Skin epidermis (tissue), 12 donors: ENCODE measurements around the gene MT1M.
A peak's percentile ranks its signal among the peaks of the same experiment; 100 is the strongest.
"Not testable (repeated sequence)": the region's sequence is repeated elsewhere in the genome, so short reads cannot be mapped to it uniquely, and the experiment has no call there.

ENCODE experiments used
- H3K27ac ChIP-seq, 21 experiments: fragments of 200-600 bp; sonication (generic) in 11 of 21; one replicate each; pipeline ENCODE4 v1.5.0; 2020; ENCODE audit warnings: mild to moderate bottlenecking in 3 of 21, inconsistent platforms in 2 of 21, moderate library complexity in 2 of 21
- H3K4me3 ChIP-seq, 7 experiments: fragments of 200-600 bp; sonication (generic) in 2 of 7; one replicate each; pipeline ENCODE4 v1.5.0; 2020; ENCODE audit warnings: inconsistent platforms in 2 of 7, mild to moderate bottlenecking in 2 of 7, moderate library complexity in 1 of 7

Gene MT1M

DNA sequence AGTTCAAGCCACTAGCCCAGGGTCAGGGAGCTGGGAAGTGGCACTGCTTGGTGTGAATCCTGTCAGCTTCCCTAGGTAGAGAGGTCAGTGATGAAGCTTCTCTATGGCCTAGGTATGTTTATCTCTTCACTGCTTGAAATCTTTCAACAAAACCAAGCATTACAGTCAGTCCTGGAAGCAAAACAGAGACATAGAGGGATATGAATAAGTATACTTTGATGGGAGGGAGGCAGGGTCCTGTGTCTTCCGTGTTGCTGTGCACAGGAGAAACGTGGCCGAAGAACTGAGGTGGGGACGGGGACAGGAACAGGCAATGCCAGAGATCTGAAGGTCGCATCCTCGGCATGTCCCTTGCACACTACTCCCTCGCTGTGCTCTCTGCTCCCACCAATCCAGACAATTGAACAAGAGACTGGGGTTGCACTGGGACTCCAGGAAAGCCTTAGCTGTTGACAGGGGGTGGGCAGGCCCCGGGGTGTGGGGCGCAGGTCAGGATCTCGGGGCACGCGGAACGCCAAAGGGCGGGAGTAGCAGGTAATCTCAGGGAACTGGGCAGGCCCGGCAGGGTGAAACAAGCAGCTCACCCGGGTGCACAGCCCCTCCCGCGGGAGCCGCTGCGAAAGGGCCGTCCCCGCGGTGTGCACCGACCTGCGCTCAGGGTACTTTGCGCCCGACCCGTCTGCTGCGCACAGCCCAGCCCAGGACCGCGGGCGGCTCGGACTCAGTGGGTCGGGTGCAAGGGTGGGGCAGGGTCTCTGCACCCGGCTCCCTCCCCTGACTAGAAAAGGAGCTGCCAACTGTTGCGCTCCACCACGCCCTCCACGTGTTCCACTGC lies 36.8 kb downstream of the MT1M start, which contains the start of gene MT1H:
MT1H (plus strand) TSS at position 810 of the 835 bp plus-strand sequence. CDS start 71 bp downstream, outside the sequence.
- Histone ChIP-seq H3K27ac (no peak within 1 kb of the TSS), H3K4me3 (peak within 1 kb of the TSS in 1 of 7 experiments; percentile 2)

- Histone ChIP-seq H3K4me3 (peak overlapping the region in 1 of 7 experiments; percentile 2), H3K27ac (no peak overlapping the region)
Observed at GRCh38 chr16:56669840-56670619, 37.6 kb downstream of the MT1M start.

- H3K4me3 ChIP-seq: no peak overlapping the region
- H3K27ac ChIP-seq: no peak overlapping the region
Observed at GRCh38 chr16:56670620-56670934, 38.1 kb downstream of the MT1M start.

DNA sequence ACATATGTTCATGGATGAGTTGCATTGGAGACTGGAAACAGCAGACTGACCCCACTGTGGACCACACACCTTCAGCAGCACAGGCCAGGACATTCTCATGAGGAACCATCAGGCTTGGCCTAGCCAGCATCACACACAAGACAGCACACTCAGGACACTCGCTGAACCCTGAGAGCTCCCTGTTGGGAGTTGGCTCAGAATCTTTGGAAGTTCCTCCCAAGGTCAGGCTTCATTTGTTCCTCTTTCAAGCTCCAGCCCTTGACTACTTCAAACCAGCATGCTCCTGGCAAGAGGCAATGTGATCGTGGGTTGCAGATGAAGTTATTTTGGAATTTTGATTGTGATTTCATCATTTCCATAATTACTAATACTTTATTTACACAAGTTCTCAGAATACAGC lies 39.2 kb downstream of the MT1M start:
- not testable (repeated sequence) for H3K4me3 ChIP-seq, H3K27ac ChIP-seq

- not testable (repeated sequence) for H3K4me3 ChIP-seq, H3K27ac ChIP-seq
Observed at GRCh38 chr16:56672171-56672570, 39.7 kb downstream of the MT1M start.

GRCh38 chr16:56672761-56673536 lies 40.5 kb downstream of the MT1M start:
- Histone ChIP-seq H3K4me3 (no peak overlapping the region), H3K27ac (no peak overlapping the region)

DNA sequence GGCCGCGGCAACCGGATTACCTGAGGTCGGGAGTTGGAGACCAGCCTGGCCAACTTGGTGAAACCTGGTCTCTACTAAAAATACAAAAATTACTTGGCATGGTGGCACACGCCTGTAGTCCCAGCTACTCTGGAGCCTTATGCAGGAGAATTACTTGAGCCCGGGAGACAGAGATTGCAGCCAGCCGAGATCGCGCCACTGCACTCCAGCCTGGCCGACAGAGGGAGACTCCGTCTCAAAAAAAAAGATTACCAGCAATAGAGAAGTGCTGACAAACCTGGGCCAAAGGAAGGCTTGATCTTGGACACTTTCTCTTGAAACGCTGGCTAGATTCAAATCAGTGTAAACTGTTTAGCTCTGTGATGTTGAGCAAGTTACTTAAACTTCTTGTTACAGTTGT lies 41.5 kb downstream of the MT1M start:
- no peak overlapping the region for H3K4me3 ChIP-seq
- no peak overlapping the region for H3K27ac ChIP-seq

DNA sequence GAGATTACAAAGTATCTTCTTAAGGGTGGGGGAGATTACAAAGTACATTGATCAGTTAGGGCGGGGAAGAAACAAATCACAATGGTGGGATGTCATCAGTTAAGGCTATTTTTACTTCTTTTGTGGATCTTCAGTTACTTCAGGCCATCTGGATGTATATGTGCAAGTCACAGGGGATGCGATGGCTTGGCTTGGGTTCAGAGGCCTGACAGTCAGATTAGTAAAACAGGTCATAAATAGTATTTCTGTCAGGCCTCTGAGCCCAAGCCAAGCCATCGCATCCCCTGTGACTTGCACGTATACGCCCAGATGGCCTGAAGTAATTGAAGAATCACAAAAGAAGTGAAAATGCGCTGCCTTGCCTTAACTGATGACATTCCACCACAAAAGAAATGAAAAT lies 42.1 kb downstream of the MT1M start:
- H3K4me3 ChIP-seq, H3K27ac ChIP-seq: not testable (repeated sequence)

DNA sequence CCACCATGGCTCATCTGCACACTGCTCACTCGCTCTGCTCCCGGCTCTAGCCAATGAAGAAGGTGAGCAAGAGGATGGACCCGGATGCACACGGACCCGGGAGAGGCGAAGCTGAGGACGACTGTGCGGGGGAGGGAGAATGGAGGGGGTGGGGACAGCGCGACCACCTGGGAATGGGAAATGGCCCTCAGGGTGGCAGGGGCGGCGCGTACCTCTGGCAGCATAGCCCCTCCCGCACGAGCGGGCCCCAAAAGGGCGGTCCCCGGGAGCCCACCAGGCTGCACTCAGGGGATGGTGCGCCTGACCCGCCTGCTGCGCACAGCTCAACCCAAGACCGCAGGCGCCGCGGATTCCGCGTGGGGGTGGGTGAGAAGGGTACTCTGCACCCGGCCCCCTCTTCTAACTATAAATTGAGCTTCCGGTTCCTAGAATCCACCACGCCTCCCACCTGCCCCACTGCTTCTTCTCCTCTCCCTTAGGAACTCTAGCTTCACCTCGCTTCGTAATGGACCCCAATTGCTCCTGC lies 43.3 kb downstream of the MT1M start:
- H3K27ac ChIP-seq: no peak overlapping the region
- peak overlapping the region in 4 of 7 experiments; percentile 4 to 23 (median 11) for H3K4me3 ChIP-seq

- Histone ChIP-seq H3K27ac (no peak overlapping the region), H3K4me3 (no peak overlapping the region)
Observed at GRCh38 chr16:56677474-56677873, 45.0 kb downstream of the MT1M start.

DNA sequence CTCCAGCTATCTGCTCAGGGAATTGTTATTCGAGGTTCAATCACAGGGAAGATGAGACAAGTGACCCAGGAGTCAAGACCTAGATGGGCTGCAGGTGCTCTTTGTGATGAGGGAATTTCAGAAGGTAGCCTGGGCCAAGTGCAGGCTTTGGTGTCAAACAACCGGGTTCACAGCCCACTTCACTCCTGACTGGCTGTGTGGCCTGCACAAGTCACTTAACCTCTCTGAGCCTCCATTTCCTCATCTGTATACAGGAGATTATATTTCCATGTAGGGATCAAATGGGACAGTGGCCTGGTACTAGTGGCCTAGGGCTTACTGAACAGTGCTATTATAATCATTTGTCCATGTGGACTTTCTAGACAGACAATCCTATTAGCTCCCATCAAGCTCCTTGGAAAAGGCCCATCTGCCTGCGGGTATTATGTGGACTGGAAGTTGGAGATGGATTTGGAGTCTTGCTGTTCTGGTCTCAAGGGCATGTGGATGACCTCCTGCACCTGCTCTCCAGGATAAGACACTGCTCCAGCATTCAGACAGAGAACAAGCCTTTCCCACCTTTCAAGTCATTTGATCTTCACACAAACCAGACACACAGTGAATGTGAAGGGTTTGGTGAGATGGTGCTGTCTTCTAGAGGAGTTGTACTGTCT lies 46.7 kb downstream of the MT1M start:
- H3K27ac ChIP-seq: no peak overlapping the region
- no peak overlapping the region for H3K4me3 ChIP-seq

- Histone ChIP-seq H3K4me3 (no peak overlapping the region), H3K27ac (no peak overlapping the region)
Observed at GRCh38 chr16:56679818-56680217, 47.4 kb downstream of the MT1M start.

DNA sequence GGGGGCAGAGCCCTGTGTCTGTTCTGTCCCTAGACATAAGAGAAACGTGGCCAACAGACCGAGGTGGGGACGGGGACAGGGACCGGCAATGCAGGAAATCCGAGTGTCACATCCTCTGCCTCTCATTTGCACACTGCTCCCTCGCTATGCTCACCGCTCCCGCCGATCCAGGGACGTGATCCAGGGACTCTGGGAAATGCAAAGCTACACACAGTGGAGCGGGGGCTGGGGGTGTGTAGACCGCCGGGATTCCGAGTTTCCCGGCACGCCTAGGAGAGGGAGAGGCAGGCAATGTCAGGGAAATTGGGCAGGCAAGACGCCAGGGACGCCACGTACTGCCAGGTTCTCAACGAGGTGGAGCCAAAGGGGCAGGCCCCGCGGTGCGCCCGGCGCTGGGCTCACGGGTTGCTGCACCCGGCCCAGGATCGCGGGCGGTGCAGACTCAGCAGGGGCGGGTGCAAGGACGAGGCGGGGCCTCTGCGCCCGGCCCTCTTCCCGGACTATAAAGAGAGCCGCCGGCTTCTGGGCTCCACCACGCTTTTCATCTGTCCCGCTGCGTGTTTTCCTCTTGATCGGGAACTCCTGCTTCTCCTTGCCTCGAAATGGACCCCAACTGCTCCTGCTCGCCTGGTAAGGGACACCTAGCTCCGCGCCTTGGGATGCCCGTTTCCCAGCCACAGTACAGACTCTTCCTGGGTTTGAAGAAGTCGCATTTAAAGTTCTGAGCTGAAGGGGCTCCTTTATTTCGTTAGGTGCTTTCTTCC lies 49.7 kb downstream of the MT1M start, which contains the start of gene MT1X:
MT1X (plus strand) TSS at position 532 of the 764 bp plus-strand sequence; CDS start at position 603, 71 bp downstream.
- Histone ChIP-seq H3K4me3 (peak within 1 kb of the TSS; percentile 49 to 74 (median 62)), H3K27ac (peak within 1 kb of the TSS; percentile 25 to 97 (median 88))

- H3K4me3 ChIP-seq: peak overlapping the region; percentile 49 to 74 (median 62)
- H3K27ac ChIP-seq: peak overlapping the region; percentile 25 to 97 (median 88)
Observed at GRCh38 chr16:56682703-56683397, 50.4 kb downstream of the MT1M start.
